Neural progenitor cell (in vitro differentiated cells): Measurements from ENCODE around the gene RAB11B. TPM values are rescaled to one million over a fixed set of nuclear protein-coding genes. Genes with fewer than 3 reads are reported as not detected.

Experiments used
- DNase-seq: peaks from one replicate; pipeline ENCODE4 v3.0.0-alpha.2; 2016; ENCODE audit warnings: low spot score
- H2AFZ ChIP-seq: fragments of 200-600 bp; sonication (generic); replicated peaks from 2 replicates; pipeline ENCODE4 v1.6.1; 2016; ENCODE audit warnings: antibody characterized with exemption
- H3F3A ChIP-seq: fragments of 200-600 bp; sonication (generic); 2 replicates; pipeline ENCODE4 v1.6.1; 2016; ENCODE audit warnings: antibody characterized with exemption, low read depth
- H3K27ac ChIP-seq: fragments of 200-600 bp; sonication (generic); 2 replicates; pipeline ENCODE4 v1.5.1; 2016; ENCODE audit warnings: mild to moderate bottlenecking
- H3K27me3 ChIP-seq: fragments of 200-600 bp; sonication (generic); 2 replicates; pipeline ENCODE4 v1.6.1; 2016; ENCODE audit warnings: mild to moderate bottlenecking, moderate library complexity
- H3K36me3 ChIP-seq: fragments of 200-600 bp; sonication (generic); 2 replicates; pipeline ENCODE4 v1.5.1; 2016
- H3K4me1 ChIP-seq: fragments of 200-600 bp; sonication (generic); 2 replicates; pipeline ENCODE4 v1.6.1; 2016; ENCODE audit warnings: mixed run types
- H3K4me2 ChIP-seq: fragments of 200-600 bp; sonication (generic); 2 replicates; pipeline ENCODE4 v1.6.1; 2016
- H3K4me3 ChIP-seq: fragments of 200-600 bp; sonication (generic); 2 replicates; pipeline ENCODE4 v1.5.1; 2016
- H3K79me2 ChIP-seq: fragments of 200-600 bp; sonication (generic); 2 replicates; pipeline ENCODE4 v1.6.1; 2016; ENCODE audit warnings: low read depth
- H3K9ac ChIP-seq: fragments of 200-600 bp; sonication (generic); 2 replicates; pipeline ENCODE4 v1.6.1; 2016
- H3K9me3 ChIP-seq: fragments of 200-600 bp; sonication (generic); 2 replicates; pipeline ENCODE4 v1.5.1; 2016; ENCODE audit warnings: low read depth
- H4K20me1 ChIP-seq: fragments of 200-600 bp; sonication (generic); 2 replicates; pipeline ENCODE4 v1.6.1; 2016; ENCODE audit warnings: low read depth
- H3K27ac Mint-ChIP-seq: 3 replicates; pipeline ENCODE4 v1.8.0; 2021; ENCODE audit warnings: mixed read lengths
- H3K27me3 Mint-ChIP-seq: 2 replicates; pipeline ENCODE4 v1.8.0; 2022; ENCODE audit warnings: low read depth, mild to moderate bottlenecking, inconsistent platforms, moderate library complexity, mixed read lengths; ENCODE audit not compliant: insufficient read depth
- H3K36me3 Mint-ChIP-seq: 3 replicates; pipeline ENCODE4 v1.8.0; 2021; ENCODE audit warnings: mixed read lengths
- H3K4me1 Mint-ChIP-seq: 3 replicates; pipeline ENCODE4 v1.8.0; 2021; ENCODE audit warnings: mixed read lengths
- H3K4me3 Mint-ChIP-seq: 3 replicates; pipeline ENCODE4 v1.8.0; 2021; ENCODE audit warnings: mild to moderate bottlenecking, moderate library complexity, mixed read lengths
- H3K9me3 Mint-ChIP-seq: 3 replicates; pipeline ENCODE4 v1.8.0; 2020; ENCODE audit warnings: mixed read lengths
- CTCF ChIP-seq: fragments of 200-600 bp; sonication (generic); IDR thresholded peaks from 2 replicates; pipeline ENCODE4 v1.5.1; 2017; ENCODE audit warnings: antibody characterized with exemption, mild to moderate bottlenecking
- EZH2 ChIP-seq: fragments of 200-600 bp; sonication (generic); IDR thresholded peaks from 2 replicates; pipeline ENCODE4 v1.6.1; 2017; ENCODE audit warnings: antibody characterized with exemption, mild to moderate bottlenecking, moderate library complexity
- EZH2phosphoT487 ChIP-seq: fragments of 200-600 bp; sonication (generic); IDR thresholded peaks from 2 replicates; pipeline ENCODE4 v1.6.1; 2017; ENCODE audit warnings: antibody characterized with exemption
- total RNA-seq: library from RNA; depleted of rRNA; stranded (reverse); fragments of >200 nt; gene quantifications from 2 replicates; pipeline ENCODE4 v1.2.3, GENCODE V29; 2015; ENCODE audit warnings: low replicate concordance

The RAB11B gene
- total RNA-seq, 1 donor from 2014 or later, result 17.1 TPM

- no peaks in the 10 kb centered on the region for H3K27me3 ChIP-seq
- DNase-seq, result no peak
- no peaks in the 10 kb centered on the region for H3K9me3 Mint-ChIP-seq
- H3K27ac ChIP-seq, result no peak overlapping the region
- H3K4me1 Mint-ChIP-seq, result peaks cover 13% of the 10 kb centered on the region
- H3K4me2 ChIP-seq, result no peak overlapping the region
- H2AFZ ChIP-seq, result no peak overlapping the region
- no peak overlapping the region for H3K4me3 Mint-ChIP-seq
- H3K9ac ChIP-seq, result no peak overlapping the region
- no peaks in the 10 kb centered on the region for H3F3A ChIP-seq
- H3K36me3 ChIP-seq, result no peaks in the 10 kb centered on the region
- H4K20me1 ChIP-seq, result peaks cover 51% of the 10 kb centered on the region
- no peaks in the 10 kb centered on the region for H3K4me1 ChIP-seq
- H3K27me3 Mint-ChIP-seq, result peaks cover 8% of the 10 kb centered on the region
- no peak overlapping the region for H3K27ac Mint-ChIP-seq
- TF ChIP-seq EZH2 (no peak), EZH2phosphoT487 (no peak), CTCF (no peak)
- peaks cover 10% of the 10 kb centered on the region for H3K36me3 Mint-ChIP-seq
- H3K4me3 ChIP-seq, result no peak overlapping the region
- H3K9me3 ChIP-seq, result no peaks in the 10 kb centered on the region
- H3K79me2 ChIP-seq, result peaks cover 64% of the 10 kb centered on the region
These were observed 7.7 kb downstream of the RAB11B start for GRCh38 chr19:8397746-8398310.

GRCh38 chr19:8398311-8398771 lies 8.2 kb downstream of the RAB11B start:
- no peaks in the 10 kb centered on the region for H3K36me3 ChIP-seq
- no peak for DNase-seq
- H3K9ac ChIP-seq, result no peak overlapping the region
- H3K27ac ChIP-seq, result no peak overlapping the region
- no peak overlapping the region for H3K4me3 ChIP-seq
- no peak overlapping the region for H2AFZ ChIP-seq
- H3K27me3 ChIP-seq, result no peaks in the 10 kb centered on the region
- peaks cover 11% of the 10 kb centered on the region for H3K4me1 Mint-ChIP-seq
- peaks cover 59% of the 10 kb centered on the region for H3K79me2 ChIP-seq
- TF ChIP-seq EZH2phosphoT487, result no peak
- TF ChIP-seq CTCF, result no peak
- TF ChIP-seq EZH2, result no peak
- H3F3A ChIP-seq, result no peaks in the 10 kb centered on the region
- H3K27me3 Mint-ChIP-seq, result peaks cover 6% of the 10 kb centered on the region
- H3K36me3 Mint-ChIP-seq, result peaks cover 10% of the 10 kb centered on the region
- H4K20me1 ChIP-seq, result peaks cover 46% of the 10 kb centered on the region
- H3K4me3 Mint-ChIP-seq, result no peak overlapping the region
- no peaks in the 10 kb centered on the region for H3K9me3 ChIP-seq
- H3K4me2 ChIP-seq, result no peak overlapping the region
- no peak overlapping the region for H3K27ac Mint-ChIP-seq
- no peaks in the 10 kb centered on the region for H3K4me1 ChIP-seq
- H3K9me3 Mint-ChIP-seq, result no peaks in the 10 kb centered on the region

DNA sequence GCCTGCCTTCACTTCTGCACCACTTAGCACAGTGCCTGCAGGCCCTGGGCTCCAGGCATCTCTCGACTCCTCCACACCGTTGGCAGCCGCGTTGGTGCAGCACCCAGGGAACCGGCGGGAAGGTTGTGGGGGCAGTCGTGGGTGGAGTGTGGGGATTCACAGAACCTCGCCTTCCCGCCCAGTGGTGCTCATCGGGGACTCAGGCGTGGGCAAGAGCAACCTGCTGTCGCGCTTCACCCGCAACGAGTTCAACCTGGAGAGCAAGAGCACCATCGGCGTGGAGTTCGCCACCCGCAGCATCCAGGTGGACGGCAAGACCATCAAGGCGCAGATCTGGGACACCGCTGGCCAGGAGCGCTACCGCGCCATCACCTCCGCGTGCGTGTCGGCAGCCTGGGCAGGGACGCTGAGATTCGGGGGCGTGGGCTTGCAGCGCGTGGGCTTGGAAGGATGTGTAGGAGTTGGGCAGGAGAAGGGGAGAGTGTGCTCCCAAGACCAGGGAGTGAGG lies 9.6 kb downstream of the RAB11B start:
- H3K27ac ChIP-seq, result no peak overlapping the region
- Mint-ChIP-seq H3K36me3 (peaks cover 13% of the 10 kb centered on the region), H3K9me3 (no peaks in the 10 kb centered on the region), H3K4me3 (no peak overlapping the region), H3K27ac (no peak overlapping the region), H3K4me1 (peaks cover 9% of the 10 kb centered on the region), H3K27me3 (peaks cover 6% of the 10 kb centered on the region)
- H3K4me3 ChIP-seq, result no peak overlapping the region
- H3K79me2 ChIP-seq, result peaks cover 46% of the 10 kb centered on the region
- no peaks in the 10 kb centered on the region for H3K9me3 ChIP-seq
- H3K9ac ChIP-seq, result no peak overlapping the region
- DNase-seq, result no peak
- H3K4me2 ChIP-seq, result no peak overlapping the region
- H3K4me1 ChIP-seq, result no peaks in the 10 kb centered on the region
- no peaks in the 10 kb centered on the region for H3F3A ChIP-seq
- no peaks in the 10 kb centered on the region for H3K27me3 ChIP-seq
- H2AFZ ChIP-seq, result no peak overlapping the region
- no peaks in the 10 kb centered on the region for H3K36me3 ChIP-seq
- peaks cover 35% of the 10 kb centered on the region for H4K20me1 ChIP-seq
- no peak for TF ChIP-seq EZH2
- no peak for TF ChIP-seq EZH2phosphoT487
- no peak for TF ChIP-seq CTCF
